ENCODE measurements around the gene ZSWIM6.

The ZSWIM6 gene

DNA sequence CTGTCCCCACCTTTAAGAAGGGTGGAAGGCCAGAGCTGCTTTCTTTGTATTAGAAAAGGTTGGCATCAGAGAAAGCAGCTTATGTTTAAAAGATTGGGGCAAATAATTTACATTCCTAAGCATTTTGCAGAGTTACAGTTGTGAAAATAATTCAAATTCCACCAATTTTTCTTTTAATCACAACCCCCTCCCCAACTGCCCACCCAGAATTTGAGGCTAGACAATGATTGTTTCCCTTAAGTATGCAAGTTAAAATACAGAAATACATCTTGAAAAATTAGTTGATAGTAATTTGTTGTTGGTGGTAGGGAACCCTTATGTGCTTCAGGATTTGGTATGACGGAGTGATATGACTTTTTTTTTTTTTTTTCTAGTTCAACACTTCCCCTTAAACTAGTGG, 133.0 kb downstream of the ZSWIM6 start:
- DNase-seq (ENCODE audit: low spot score) = no peak
- TF ChIP-seq, protein P1, sequence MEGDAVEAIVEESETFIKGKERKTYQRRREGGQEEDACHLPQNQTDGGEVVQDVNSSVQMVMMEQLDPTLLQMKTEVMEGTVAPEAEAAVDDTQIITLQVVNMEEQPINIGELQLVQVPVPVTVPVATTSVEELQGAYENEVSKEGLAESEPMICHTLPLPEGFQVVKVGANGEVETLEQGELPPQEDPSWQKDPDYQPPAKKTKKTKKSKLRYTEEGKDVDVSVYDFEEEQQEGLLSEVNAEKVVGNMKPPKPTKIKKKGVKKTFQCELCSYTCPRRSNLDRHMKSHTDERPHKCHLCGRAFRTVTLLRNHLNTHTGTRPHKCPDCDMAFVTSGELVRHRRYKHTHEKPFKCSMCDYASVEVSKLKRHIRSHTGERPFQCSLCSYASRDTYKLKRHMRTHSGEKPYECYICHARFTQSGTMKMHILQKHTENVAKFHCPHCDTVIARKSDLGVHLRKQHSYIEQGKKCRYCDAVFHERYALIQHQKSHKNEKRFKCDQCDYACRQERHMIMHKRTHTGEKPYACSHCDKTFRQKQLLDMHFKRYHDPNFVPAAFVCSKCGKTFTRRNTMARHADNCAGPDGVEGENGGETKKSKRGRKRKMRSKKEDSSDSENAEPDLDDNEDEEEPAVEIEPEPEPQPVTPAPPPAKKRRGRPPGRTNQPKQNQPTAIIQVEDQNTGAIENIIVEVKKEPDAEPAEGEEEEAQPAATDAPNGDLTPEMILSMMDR (IDR thresholded peaks at IDR 0.05; ENCODE audit: extremely low read depth, missing control alignments) = no peak

DNA sequence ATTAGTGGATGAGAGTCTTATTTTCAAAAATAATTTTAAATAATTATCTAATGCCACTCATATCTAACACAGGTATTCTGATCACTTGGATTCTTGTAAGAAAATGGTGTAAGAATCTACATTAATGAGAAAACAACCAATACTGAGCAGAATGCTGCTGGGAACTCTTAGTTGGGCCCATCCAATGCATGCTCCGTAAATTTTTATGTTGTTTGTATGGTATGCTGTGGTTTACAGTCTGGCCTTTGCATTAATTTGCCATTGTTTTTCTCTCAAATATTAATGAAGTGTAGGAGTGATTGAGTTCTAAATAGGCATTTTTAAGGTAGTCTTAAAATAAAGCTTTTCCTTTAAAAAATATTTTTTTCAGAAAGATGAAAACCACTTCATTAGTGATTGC, 133.4 kb downstream of the ZSWIM6 start:
- TF ChIP-seq, protein P1 (IDR thresholded peaks at IDR 0.05; ENCODE audit: extremely low read depth, missing control alignments) = no peak

DNA sequence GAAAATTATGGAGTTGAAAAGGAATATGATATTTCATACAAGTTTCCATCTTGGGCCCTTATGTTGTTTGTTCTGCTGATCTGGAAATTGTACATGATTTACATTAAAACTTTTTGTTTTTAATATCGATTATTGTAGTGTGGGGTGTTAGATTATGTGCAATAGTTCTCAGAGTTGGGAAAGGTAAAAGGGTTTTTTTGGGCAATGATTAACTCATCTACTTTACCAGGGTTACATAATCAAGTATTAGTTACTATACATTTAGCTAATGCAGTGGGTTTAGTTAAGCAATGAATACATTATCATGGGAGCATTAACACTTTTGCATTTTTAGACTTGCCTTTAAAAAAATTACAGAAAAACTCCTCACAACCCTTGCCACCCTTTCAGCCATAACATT, 134.0 kb downstream of the ZSWIM6 start:
- DNase-seq (ENCODE audit: low spot score) = no peak
- TF ChIP-seq, protein P1 (IDR thresholded peaks at IDR 0.05; ENCODE audit: extremely low read depth, missing control alignments) = no peak

More for the DNA sequence above, 133.4 kb downstream of the ZSWIM6 start:
- no peak for DNase-seq (ENCODE audit: low spot score)

DNA sequence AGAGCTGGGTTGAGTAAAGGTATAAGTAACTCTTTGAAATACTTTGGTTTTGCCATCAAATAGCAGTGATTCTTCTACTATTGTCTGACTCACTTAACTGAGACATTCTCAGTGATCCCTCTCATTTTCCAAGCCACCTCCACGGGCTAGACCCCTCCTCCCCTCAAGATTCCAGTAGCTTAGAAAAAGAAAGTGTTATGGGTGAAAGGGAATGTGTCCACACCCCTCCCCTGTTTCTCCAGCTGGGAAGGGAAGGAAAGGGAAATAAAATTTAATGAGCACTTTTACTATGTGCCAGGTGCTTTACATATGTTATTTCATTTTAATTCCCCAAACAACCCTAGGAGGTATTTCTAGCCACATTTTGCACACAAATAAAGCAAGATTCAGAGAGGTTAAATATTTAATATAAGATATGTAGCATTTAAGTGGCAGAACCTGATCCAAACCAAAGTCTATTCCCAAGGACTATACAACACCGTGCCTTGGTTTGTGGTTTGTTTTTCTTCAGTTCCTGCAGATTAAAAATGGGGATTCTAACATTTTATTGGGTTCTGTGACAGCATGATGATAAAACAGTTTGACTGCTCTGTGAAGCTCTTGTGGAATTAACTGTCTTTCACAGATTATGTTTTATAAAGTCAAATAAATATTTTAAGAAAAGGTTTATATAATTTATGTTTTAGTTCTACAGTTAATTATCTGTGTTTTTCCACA, 135.9 kb downstream of the ZSWIM6 start:
- DNase-seq (ENCODE audit: low spot score) = no peak
- TF ChIP-seq, protein P1 (IDR thresholded peaks at IDR 0.05; ENCODE audit: extremely low read depth, missing control alignments) = no peak

DNA sequence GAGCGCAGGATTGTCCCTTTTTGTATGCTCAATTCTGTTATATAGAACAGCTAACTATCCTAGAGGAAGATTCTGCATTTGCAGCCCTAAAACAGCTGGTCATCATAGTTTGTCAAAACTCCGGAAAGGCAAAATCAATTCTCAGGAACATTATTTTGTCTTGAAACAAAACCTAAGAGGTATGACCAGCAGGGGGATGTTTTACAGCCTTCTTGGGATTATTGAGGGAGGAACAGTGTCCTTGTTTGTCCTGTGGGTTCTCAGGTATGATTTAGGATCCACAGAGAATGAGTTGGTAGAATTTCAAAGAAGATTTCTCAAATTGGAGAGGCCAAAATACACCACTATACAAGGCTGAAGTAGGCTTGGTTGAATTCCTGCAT, 136.4 kb downstream of the ZSWIM6 start:
- TF ChIP-seq, protein P1 (IDR thresholded peaks at IDR 0.05; ENCODE audit: extremely low read depth, missing control alignments) = no peak
- no peak for DNase-seq (ENCODE audit: low spot score)

DNA sequence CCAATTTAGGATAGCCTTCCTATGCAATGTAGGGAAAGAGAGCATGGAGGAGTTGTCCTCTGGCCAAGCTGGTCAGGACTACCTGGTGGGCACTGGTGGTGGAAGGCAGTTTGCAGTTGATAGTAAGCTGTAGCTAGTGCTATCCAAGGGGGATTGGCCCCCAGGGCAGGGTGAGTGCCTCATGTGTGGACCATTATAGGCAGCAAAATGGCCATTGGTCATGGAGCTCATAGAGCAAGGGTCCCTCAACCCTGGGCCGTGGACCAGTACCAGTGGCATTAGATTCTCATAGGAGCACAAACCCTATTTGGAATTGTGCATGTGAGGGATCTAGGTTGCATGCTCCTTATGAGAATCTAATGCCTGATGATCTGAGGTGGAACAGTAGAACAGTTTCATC, 139.3 kb downstream of the ZSWIM6 start:
- no peak for DNase-seq (ENCODE audit: low spot score)

DNA sequence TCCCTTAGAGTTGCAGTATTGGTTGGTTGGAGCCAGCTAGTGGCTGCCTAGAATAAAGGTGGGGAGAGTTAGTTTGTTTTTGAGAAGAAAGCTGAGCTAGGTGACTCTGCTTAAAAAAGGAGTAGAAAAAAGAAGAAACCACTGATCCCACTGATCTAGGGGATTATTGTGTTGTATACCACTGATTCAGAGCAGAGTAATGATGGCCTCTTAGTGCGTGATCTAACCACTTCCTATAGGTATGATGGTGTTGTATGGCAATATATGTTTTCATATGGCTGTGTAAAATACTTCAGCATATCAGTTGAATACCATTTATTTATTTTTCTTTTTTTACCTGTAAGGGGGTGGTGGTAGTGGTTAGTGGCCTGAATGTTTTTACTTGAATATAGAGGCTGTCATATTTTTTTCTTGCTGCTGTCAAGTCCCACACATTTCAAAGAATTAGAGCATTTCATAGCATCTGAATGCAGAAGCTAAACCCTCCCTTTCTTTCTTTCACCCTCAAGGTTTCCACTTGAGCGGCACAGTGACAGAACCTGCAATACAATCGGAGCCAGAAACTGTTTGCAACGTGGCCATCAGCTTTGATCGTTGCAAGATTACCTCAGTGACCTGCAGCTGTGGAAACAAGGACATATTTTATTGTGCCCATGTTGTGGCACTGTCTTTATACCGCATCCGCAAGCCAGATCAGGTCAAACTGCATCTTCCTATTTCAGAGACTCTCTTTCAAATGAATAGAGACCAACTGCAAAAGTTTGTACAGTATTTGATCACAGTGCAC, 140.3 kb downstream of the ZSWIM6 start:
- TF ChIP-seq, protein P1 (IDR thresholded peaks at IDR 0.05; ENCODE audit: extremely low read depth, missing control alignments) = no peak
- DNase-seq (ENCODE audit: low spot score) = no peak

More for the DNA sequence above, 139.3 kb downstream of the ZSWIM6 start:
- TF ChIP-seq, protein P1 (IDR thresholded peaks at IDR 0.05; ENCODE audit: extremely low read depth, missing control alignments) = no peak
